Activated T-helper 1 cell treated with anti-CD3 and anti-CD28 coated beads, Interleukin-12 subunit alpha, Interleukin-12 subunit beta, Interleukin-2, Interleukin-4 antibody, amounts not matched to agents 30 ng/mL and 10 ng/mL and 1 ng/mL, durations not matched to agents 14 hours and 24 hours and 36 hours (primary cell): ENCODE measurements around the gene PRKG1. TPM values are rescaled to one million over a fixed set of nuclear protein-coding genes. Genes with fewer than 3 reads are reported as not detected.

Experiments used
- DNase-seq: peaks from one replicate; pipeline ENCODE4 v3.0.0; 2021; ENCODE audit warnings: low spot score
- H3K27ac Mint-ChIP-seq: one replicate; pipeline ENCODE4 v1.8.0; 2021; ENCODE audit warnings: mild to moderate bottlenecking, mixed read lengths
- H3K27me3 Mint-ChIP-seq: one replicate; pipeline ENCODE4 v1.8.0; 2022; ENCODE audit warnings: mild to moderate bottlenecking, moderate library complexity, mixed read lengths; ENCODE audit not compliant: insufficient read depth
- H3K36me3 Mint-ChIP-seq: one replicate; pipeline ENCODE4 v1.8.0; 2021; ENCODE audit warnings: low read depth, mixed read lengths
- H3K4me1 Mint-ChIP-seq: one replicate; pipeline ENCODE4 v1.8.0; 2021; ENCODE audit warnings: low read depth, mixed read lengths
- H3K4me3 Mint-ChIP-seq: one replicate; pipeline ENCODE4 v1.8.0; 2021; ENCODE audit warnings: mild to moderate bottlenecking, moderate library complexity, mixed read lengths
- H3K9me3 Mint-ChIP-seq: one replicate; pipeline ENCODE4 v1.8.0; 2021; ENCODE audit warnings: mixed read lengths
- intact Hi-C: fragments of 100-400 bp; cut with micrococcal nuclease; formaldehyde crosslinking; loops from one replicate; pipeline ENCODE4 v1.15.1; 2024
- total RNA-seq: library from RNA; stranded (reverse); gene quantifications from 2 replicates; pipeline ENCODE4 v1.2.3, GENCODE V29; 2022

The PRKG1 gene
- total RNA-seq, 1 donor from 2014 or later = not detected

DNA sequence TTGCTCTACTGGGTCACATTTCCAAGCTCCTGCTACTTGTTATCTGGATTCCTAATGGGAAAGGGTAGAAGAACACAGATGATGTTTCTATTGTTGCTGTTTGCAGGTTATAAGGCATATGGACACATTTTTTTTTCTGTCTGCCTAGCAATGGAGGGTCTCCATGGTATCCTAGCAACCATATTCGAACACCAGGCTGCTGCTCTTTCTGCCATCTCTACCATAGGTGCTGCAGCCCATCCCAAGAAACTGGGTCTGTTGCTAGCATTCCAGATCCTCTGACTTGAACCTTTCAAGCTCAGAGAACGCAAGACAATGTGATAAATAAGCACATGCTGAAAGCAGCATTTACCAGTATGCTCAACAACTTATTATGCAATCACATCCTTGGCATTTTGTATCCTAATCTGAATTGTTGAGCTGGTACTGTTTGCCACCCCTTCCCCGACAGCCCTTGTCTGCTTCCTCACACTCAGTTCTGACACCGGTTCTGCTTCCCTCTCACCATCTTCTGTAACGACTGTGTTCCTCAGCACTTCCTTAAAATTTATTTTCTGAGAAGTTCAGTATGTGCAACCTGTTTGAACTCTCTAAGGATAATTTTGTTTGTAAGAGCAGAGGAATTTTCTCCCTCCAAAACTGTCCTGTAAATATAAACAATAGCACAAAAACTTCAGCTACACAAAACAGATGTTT is 6.2 kb downstream of the PRKG1 start:
- no peak for DNase-seq
- Mint-ChIP-seq H3K27ac (no peak overlapping the region), H3K4me1 (no peaks in the 10 kb centered on the region), H3K27me3 (peaks cover 10% of the 10 kb centered on the region), H3K9me3 (no peaks in the 10 kb centered on the region), H3K4me3 (no peak overlapping the region), H3K36me3 (no peaks in the 10 kb centered on the region)
- intact Hi-C loops = no loop called here

DNA sequence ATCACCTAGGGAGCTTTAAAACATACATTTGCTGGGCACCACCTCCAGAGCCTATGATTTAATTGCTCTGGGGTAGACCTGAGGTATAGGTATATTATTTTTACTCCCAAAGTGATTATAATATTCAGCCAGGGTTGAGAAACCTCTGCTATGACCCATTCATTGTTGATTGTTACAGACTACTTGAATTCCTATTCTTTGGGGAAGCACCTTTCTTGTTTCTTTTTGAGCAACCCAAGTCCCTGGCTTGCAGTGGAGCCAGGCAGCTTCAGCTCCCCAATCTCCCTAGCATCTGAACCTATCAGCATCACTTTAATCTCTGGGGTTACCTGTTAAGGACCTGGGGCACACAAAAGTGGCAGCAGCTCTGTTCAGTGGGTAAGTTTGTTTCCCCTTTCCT is 8.6 kb downstream of the PRKG1 start:
- H3K9me3 Mint-ChIP-seq = no peaks in the 10 kb centered on the region
- H3K27me3 Mint-ChIP-seq = no peaks in the 10 kb centered on the region
- H3K36me3 Mint-ChIP-seq = no peaks in the 10 kb centered on the region
- intact Hi-C loops = no loop called here
- no peak for DNase-seq
- no peak overlapping the region for H3K27ac Mint-ChIP-seq
- H3K4me3 Mint-ChIP-seq = no peak overlapping the region
- H3K4me1 Mint-ChIP-seq = no peaks in the 10 kb centered on the region

DNA sequence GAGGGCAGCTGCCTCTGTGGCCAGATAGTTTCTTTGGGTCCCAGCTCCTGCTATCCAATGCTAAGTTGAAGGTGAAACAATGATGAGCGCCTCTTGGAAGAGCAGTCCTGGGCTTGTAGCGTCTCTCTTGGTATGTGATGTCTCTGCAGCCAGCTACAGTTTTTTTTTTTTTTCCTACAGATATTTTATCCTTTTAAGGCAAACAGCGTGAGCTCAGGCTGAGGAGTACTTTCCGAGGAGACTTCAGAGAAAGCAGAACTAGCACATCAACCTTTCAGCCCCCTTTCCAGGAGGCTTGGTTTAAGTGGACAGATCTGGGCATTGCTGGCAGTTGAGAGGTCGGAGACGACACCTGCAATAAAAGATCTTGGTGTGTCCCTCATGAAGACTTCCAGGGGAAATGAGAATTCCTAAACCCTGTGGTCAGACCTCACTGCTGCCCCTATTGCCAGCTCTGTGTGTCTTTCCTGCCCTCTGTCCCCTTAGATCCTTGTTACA is 9.1 kb downstream of the PRKG1 start:
- H3K27ac Mint-ChIP-seq = no peak overlapping the region
- intact Hi-C loops = no loop called here
- H3K9me3 Mint-ChIP-seq = no peaks in the 10 kb centered on the region
- H3K4me3 Mint-ChIP-seq = no peak overlapping the region
- H3K36me3 Mint-ChIP-seq = no peaks in the 10 kb centered on the region
- no peaks in the 10 kb centered on the region for H3K4me1 Mint-ChIP-seq
- H3K27me3 Mint-ChIP-seq = no peaks in the 10 kb centered on the region
- DNase-seq = no peak

DNA sequence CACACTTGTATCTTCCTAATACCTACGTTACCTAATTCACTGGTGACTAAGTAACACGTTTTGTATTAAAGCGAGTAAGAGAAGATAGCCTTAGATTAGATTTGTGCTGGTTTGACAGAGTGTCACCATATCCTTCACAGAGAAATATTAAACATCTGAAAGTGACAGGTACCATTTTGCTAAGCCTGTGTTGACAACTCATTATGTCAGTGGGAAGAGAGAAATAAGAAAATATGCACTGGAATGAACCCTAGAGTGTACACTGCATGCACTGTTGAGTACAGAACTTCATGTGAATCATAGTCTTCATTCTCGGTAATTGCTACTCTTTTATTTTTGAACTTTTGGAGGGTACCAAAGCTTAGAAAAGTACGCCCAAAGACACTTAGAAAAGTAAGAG is 10.9 kb downstream of the PRKG1 start:
- no peaks in the 10 kb centered on the region for H3K36me3 Mint-ChIP-seq
- H3K4me3 Mint-ChIP-seq = no peak overlapping the region
- DNase-seq = no peak
- H3K27ac Mint-ChIP-seq = no peak overlapping the region
- H3K9me3 Mint-ChIP-seq = no peaks in the 10 kb centered on the region
- intact Hi-C loops = no loop called here
- no peaks in the 10 kb centered on the region for H3K4me1 Mint-ChIP-seq
- H3K27me3 Mint-ChIP-seq = no peaks in the 10 kb centered on the region

DNA sequence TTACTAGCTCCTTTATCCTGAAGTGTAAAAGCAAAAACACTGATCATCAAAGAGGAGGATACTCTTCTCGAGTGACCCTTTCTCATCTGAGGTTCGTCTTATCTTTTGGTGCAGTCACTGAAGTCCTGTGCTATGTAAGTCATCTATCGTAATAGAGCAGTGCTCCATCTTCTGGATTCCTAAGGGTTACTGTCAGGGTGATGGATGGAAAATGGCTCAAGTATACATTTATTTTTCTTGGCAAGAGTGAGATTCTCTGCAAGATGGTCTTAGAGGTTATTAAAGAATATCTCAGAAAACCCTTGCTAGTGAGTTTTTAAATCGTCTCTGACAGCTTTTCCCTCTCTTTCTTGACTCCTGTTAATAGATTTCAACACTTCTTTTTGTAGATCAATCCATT is 12.4 kb downstream of the PRKG1 start:
- intact Hi-C loops = no loop called here
- H3K4me1 Mint-ChIP-seq = no peaks in the 10 kb centered on the region
- H3K4me3 Mint-ChIP-seq = no peak overlapping the region
- H3K27ac Mint-ChIP-seq = no peak overlapping the region
- no peaks in the 10 kb centered on the region for H3K9me3 Mint-ChIP-seq
- DNase-seq = no peak
- H3K27me3 Mint-ChIP-seq = no peaks in the 10 kb centered on the region
- no peaks in the 10 kb centered on the region for H3K36me3 Mint-ChIP-seq

DNA sequence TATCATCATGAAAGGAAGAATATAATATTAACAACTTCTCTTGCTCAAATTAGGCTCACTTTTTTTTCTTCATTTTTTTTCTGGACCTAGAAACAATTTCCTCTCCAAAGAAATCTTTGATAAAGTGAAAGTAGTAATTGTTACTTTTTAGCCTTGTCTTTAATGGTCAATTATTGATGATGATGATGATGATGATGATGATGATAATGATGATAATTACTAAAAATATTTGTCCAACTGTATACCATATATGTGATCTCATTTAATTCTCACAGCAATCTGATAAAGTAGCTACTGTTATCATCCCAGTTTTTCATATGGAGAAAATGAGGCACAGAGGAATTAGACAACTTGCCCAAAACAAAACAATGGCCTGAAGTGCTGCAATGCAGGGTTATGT is 12.8 kb downstream of the PRKG1 start:
- H3K36me3 Mint-ChIP-seq = no peaks in the 10 kb centered on the region
- no peaks in the 10 kb centered on the region for H3K27me3 Mint-ChIP-seq
- intact Hi-C loops = no loop called here
- no peak for DNase-seq
- no peak overlapping the region for H3K27ac Mint-ChIP-seq
- H3K4me3 Mint-ChIP-seq = no peak overlapping the region
- H3K9me3 Mint-ChIP-seq = no peaks in the 10 kb centered on the region
- H3K4me1 Mint-ChIP-seq = no peaks in the 10 kb centered on the region

DNA sequence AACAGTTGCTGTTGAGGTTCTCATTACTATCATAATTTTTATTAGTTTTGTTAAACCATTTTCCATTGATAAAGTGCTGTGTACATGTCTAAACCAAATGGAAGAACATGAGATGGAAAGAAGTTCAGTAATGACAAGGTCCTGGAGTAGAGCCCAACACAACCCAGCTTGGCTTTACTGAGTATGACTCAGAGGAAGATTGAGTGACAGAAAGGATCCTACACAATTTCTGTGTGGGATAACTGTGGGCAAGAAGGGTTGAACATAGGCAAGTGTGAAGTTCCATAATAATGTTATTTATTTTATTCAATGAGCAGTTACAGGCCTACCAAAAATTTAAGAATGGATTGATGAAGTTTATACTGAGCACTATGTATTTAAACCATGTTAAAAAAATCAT is 15.9 kb downstream of the PRKG1 start:
- no peaks in the 10 kb centered on the region for H3K27me3 Mint-ChIP-seq
- DNase-seq = no peak
- intact Hi-C loops = no loop called here
- no peak overlapping the region for H3K4me3 Mint-ChIP-seq
- no peak overlapping the region for H3K27ac Mint-ChIP-seq
- no peaks in the 10 kb centered on the region for H3K36me3 Mint-ChIP-seq
- no peaks in the 10 kb centered on the region for H3K9me3 Mint-ChIP-seq
- H3K4me1 Mint-ChIP-seq = no peaks in the 10 kb centered on the region

DNA sequence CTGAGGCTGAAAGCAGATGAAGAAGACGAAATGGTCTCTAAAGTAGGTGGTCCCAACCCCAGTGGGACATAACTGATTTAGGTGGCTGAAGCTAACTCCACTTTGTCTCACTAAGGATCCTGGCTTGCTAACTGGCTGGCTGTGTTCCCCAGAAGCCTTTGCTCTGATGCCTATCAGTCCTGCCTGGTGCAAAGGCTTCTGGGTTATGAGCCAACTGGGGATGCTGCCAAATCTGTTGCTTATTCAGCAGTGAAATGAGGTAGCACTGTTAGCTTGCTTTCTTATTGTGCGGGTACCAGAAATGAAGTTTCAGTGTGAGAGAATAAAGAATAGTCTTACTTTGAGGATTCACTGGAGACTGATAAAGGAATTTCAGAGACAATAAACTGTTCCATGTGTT is 18.1 kb downstream of the PRKG1 start:
- intact Hi-C loops = no loop called here
- Mint-ChIP-seq H3K27me3 (no peaks in the 10 kb centered on the region), H3K27ac (no peak overlapping the region), H3K4me1 (no peaks in the 10 kb centered on the region), H3K36me3 (no peaks in the 10 kb centered on the region), H3K4me3 (no peak overlapping the region), H3K9me3 (no peaks in the 10 kb centered on the region)
- DNase-seq = no peak

DNA sequence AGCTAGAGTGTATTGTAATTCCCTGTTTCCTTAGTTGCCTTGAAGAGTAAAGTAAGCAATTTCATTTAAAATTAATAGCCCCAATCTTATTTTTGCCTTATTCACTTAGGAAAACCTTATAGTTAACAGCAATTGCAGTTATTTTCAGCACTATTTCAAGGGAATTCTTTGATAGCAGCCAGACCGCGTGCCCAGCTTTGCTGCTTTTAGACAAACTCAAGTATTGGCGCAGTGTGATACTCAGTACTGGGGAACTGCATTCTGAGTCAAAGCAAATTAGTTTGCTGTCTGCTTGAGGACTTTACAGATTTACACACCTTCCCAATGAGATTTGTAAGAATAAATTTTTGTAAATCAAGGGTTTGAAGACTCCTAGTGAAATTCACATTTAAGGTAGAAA is 21.2 kb downstream of the PRKG1 start:
- Mint-ChIP-seq H3K4me1 (no peaks in the 10 kb centered on the region), H3K36me3 (no peaks in the 10 kb centered on the region)
- intact Hi-C loops = no loop called here

DNA sequence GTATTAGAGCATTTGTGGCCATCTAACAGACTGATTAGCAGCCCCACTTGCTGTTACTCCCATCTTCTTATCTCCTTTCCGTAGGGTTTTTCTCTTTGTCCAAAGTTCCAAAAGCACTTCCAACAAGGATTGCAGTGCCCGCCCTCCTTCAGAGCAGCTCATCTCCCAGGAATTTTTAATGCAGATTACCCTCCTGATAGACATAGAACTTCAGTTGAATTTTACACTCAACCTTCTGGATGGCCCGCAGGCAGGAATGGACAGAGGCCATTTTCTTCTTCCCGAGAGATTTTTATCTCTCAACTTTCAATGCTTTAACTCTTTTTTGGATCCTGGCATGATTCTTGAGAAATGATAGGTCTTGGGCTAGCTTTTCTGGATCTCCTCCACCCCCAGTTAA is 23.3 kb downstream of the PRKG1 start:
- no peak overlapping the region for H3K4me3 Mint-ChIP-seq

More for the DNA sequence above, 21.2 kb downstream of the PRKG1 start:
- Mint-ChIP-seq H3K27me3 (no peaks in the 10 kb centered on the region), H3K9me3 (no peaks in the 10 kb centered on the region), H3K27ac (no peak overlapping the region), H3K4me3 (no peak overlapping the region)
- DNase-seq = no peak

DNA sequence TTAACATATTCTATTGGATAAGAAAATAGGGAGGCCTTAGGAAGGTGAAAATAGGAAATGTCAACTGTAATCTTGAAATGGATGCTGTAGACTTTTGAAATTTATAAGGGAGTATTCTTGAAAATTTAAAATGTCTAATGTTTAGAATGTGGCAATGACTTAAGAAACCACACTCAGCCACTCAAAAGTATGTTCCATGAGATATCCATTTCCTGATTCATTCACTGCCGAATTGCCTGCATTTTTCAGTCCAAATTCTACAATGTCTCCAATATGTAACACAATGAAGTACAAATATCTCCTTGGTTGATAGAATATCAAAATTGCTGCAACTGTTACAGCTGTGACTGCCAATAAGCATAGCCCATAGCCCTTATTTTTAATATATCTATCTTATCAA is 25.9 kb downstream of the PRKG1 start:
- H3K4me1 Mint-ChIP-seq = no peaks in the 10 kb centered on the region
- H3K27me3 Mint-ChIP-seq = no peaks in the 10 kb centered on the region
- no peaks in the 10 kb centered on the region for H3K36me3 Mint-ChIP-seq
- H3K4me3 Mint-ChIP-seq = no peak overlapping the region
- no peaks in the 10 kb centered on the region for H3K9me3 Mint-ChIP-seq
- no peak for DNase-seq
- no peak overlapping the region for H3K27ac Mint-ChIP-seq
- intact Hi-C loops = no loop called here

More for the DNA sequence above, 23.3 kb downstream of the PRKG1 start:
- no peaks in the 10 kb centered on the region for H3K4me1 Mint-ChIP-seq
- no peaks in the 10 kb centered on the region for H3K9me3 Mint-ChIP-seq
- H3K27ac Mint-ChIP-seq = no peak overlapping the region
- intact Hi-C loops = no loop called here
- H3K27me3 Mint-ChIP-seq = no peaks in the 10 kb centered on the region
- H3K36me3 Mint-ChIP-seq = no peaks in the 10 kb centered on the region
- DNase-seq = no peak

DNA sequence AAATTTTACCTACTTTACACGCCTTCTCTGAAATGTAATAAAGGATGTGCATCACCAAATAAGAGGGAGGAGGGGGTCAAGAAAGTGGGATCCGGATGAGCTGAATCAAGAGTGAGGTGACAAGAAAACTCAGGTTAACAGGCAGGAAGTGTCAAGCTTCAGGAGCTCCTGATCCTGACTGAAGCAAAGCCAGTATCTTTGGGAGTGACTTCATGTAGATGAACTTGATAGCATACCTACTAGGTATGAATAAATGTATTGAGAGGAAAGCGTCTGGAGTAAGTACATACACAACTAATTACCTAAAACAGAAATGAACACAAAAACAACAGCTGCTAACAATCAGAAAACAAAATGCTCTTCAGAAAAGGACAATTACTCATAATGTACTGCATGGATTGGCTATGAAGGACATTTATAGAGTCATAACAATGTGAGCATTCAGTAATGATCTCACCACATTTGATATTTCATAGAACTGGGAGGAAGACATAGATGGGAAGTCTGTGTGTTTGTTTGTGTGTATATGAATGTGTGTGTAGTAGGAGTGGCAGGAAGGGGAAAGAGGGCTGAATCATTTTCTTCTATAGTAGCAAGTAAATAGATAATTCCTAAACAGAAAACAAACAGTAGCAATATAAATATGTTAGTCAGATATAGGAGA is 29.4 kb downstream of the PRKG1 start:
- Mint-ChIP-seq H3K27me3 (no peaks in the 10 kb centered on the region), H3K36me3 (no peaks in the 10 kb centered on the region), H3K27ac (no peak overlapping the region), H3K4me1 (no peaks in the 10 kb centered on the region), H3K4me3 (no peak overlapping the region), H3K9me3 (no peaks in the 10 kb centered on the region)
- intact Hi-C loops = no loop called here
- DNase-seq = no peak

DNA sequence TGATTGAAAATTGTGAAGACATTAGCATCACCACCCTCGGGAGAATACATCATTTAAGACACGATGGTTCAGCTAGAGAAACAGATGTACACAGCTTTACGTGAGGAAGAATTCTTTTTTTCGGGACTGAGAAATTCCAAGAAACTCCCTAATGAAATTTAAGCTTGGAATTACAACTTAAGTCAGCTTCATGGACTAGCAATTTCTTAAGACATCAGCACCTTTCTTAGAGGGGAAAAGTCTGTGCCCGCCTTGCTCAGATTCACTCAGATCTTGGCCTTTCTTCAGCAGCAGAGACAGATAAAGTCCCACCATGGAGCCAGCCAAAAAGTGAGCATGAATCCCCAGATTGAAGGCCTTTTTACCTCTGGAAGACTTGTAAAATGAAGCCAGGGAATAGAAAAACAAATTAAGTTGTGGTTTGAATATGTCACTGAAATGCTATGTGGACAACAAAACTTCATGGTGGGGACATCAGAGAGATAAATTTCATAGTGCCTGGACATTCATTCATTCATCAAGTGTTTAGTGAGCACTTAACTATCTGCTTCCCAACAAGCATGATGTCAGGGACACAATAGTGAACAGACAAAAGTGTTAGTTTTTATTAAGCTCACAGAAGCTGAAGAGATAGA is 32.1 kb downstream of the PRKG1 start:
- Mint-ChIP-seq H3K4me1 (no peaks in the 10 kb centered on the region), H3K4me3 (no peak overlapping the region), H3K36me3 (no peaks in the 10 kb centered on the region), H3K27me3 (no peaks in the 10 kb centered on the region), H3K9me3 (no peaks in the 10 kb centered on the region), H3K27ac (no peak overlapping the region)
- DNase-seq = no peak
- intact Hi-C loops = no loop called here
